ENCODE measurements around the gene SDK1.

GRCh38 chr7:4043988-4044387 is 742.9 kb downstream of the SDK1 start:
- TF ChIP-seq CTCF (IDR thresholded peaks at IDR 0.05) (no peak), POLR2A (IDR thresholded peaks at IDR 0.05) (no peak)

Data from body of pancreas (tissue), 4 donors.